Right forelimb (tissue), 1 donor: ENCODE data around the gene ART3.

Experiments used
- DNase-seq: peaks from one replicate; pipeline ENCODE4 v3.0.0-alpha.2; 2018

The ART3 gene

GRCh38 chr4:76153356-76153755, 78.8 kb downstream of the ART3 start:
- DNase-seq = no peak

GRCh38 chr4:76155979-76156378, 81.5 kb downstream of the ART3 start:
- no peak for DNase-seq

GRCh38 chr4:76156635-76157034, 82.1 kb downstream of the ART3 start:
- no peak for DNase-seq

- no peak for DNase-seq
These were observed 85.8 kb downstream of the ART3 start for GRCh38 chr4:76160355-76160754.
